OCI-LY3 (cell line): ENCODE data around the gene TMEM272.

ENCODE experiments used
- H2AFZ ChIP-seq: fragments of 200-600, 300-600 bp; shearing (Covaris generic); 2 replicates; pipeline ENCODE4 v1.6.0; 2014; ENCODE audit warnings: antibody characterized with exemption, low read depth, low read length
- H3K27ac ChIP-seq: fragments of 200-600, 300-600 bp; sonication (generic); 2 replicates; pipeline ENCODE4 v1.5.1; 2014; ENCODE audit warnings: mild to moderate bottlenecking, low read length, moderate library complexity, mixed read lengths
- H3K27me3 ChIP-seq: fragments of 200-600, 300-600 bp; sonication (generic); 2 replicates; pipeline ENCODE4 v1.6.1; 2014; ENCODE audit warnings: low read depth, low read length, mixed read lengths
- H3K36me3 ChIP-seq: fragments of 200-600, 300-600 bp; sonication (generic); replicated peaks from 2 replicates; pipeline ENCODE3; 2014; ENCODE audit warnings: low read depth, low read length, mixed read lengths
- H3K4me1 ChIP-seq: fragments of 300-600, 200-600 bp; sonication (generic); 2 replicates; pipeline ENCODE4 v1.6.1; 2014; ENCODE audit warnings: low read length, mixed read lengths
- H3K4me2 ChIP-seq: fragments of 200-600, 300-600 bp; sonication (generic); 2 replicates; pipeline ENCODE4 v1.6.1; 2014; ENCODE audit warnings: low read length, mixed read lengths
- H3K4me3 ChIP-seq: fragments of 300-600, 200-600 bp; sonication (generic); 2 replicates; pipeline ENCODE4 v1.5.1; 2014; ENCODE audit warnings: antibody characterized with exemption, mild to moderate bottlenecking, low read length, moderate library complexity
- H3K79me2 ChIP-seq: fragments of 300-600, 200-600 bp; shearing (Covaris generic); 2 replicates; pipeline ENCODE4 v1.6.1; 2014; ENCODE audit warnings: mild to moderate bottlenecking, low read length, mixed read lengths
- H3K9ac ChIP-seq: fragments of 300-600, 200-600 bp; shearing (Covaris generic); 2 replicates; pipeline ENCODE4 v1.6.0; 2014; ENCODE audit warnings: mild to moderate bottlenecking, low read length, moderate library complexity
- H3K9me3 ChIP-seq: fragments of 200-600, 300-600 bp; shearing (Covaris generic); 2 replicates; pipeline ENCODE4 v1.6.1; 2014; ENCODE audit warnings: low read length, mixed read lengths; ENCODE audit not compliant: insufficient read depth
- H4K20me1 ChIP-seq: fragments of 200-600, 300-600 bp; sonication (generic); 2 replicates; pipeline ENCODE4 v1.6.1; 2016; ENCODE audit warnings: low read length, mixed read lengths; ENCODE audit not compliant: insufficient read depth
- EZH2phosphoT487 ChIP-seq: fragments of 200-600 bp; shearing (Covaris generic); IDR thresholded peaks from 2 replicates; pipeline ENCODE4 v1.6.1; 2018; ENCODE audit warnings: antibody characterized with exemption, mixed run types, low read depth
- TF ChIP-seq, protein P1 (sequence below): fragments of 200-600, 300-600 bp; sonication (generic); IDR thresholded peaks from 2 replicates; pipeline ENCODE4 v1.5.1; 2014; ENCODE audit warnings: antibody characterized with exemption, low read length, low read depth

The TMEM272 gene

DNA sequence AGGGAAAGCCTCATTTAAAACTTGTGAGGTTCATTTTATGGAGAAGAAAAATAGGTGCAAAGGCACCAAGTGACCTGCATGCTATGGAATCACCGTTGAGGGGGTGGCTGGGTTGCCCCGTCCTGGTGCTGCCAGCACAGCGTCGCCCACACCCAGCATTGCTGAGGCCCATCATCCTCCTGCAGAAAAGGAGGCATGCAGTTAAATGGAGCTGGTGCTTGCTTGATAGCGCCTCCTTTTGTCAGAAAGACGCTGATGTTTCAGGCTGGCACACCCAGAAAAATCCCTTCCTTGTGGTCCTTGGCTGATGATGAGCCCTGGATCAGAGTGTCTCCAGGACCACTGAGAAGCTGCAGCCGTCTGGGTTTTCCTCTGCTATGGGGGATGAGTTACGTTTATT, 77.9 kb downstream of the TMEM272 start:
- H3K79me2 ChIP-seq, result no peaks in the 10 kb centered on the region
- H3K36me3 ChIP-seq, result peaks cover 8% of the 10 kb centered on the region
- H3K4me2 ChIP-seq, result no peak overlapping the region
- no peak overlapping the region for H2AFZ ChIP-seq
- H3K4me3 ChIP-seq, result no peak overlapping the region
- H3K9ac ChIP-seq, result no peak overlapping the region
- no peaks in the 10 kb centered on the region for H3K27me3 ChIP-seq
- peaks cover 55% of the 10 kb centered on the region for H3K4me1 ChIP-seq
- TF ChIP-seq, protein P1, sequence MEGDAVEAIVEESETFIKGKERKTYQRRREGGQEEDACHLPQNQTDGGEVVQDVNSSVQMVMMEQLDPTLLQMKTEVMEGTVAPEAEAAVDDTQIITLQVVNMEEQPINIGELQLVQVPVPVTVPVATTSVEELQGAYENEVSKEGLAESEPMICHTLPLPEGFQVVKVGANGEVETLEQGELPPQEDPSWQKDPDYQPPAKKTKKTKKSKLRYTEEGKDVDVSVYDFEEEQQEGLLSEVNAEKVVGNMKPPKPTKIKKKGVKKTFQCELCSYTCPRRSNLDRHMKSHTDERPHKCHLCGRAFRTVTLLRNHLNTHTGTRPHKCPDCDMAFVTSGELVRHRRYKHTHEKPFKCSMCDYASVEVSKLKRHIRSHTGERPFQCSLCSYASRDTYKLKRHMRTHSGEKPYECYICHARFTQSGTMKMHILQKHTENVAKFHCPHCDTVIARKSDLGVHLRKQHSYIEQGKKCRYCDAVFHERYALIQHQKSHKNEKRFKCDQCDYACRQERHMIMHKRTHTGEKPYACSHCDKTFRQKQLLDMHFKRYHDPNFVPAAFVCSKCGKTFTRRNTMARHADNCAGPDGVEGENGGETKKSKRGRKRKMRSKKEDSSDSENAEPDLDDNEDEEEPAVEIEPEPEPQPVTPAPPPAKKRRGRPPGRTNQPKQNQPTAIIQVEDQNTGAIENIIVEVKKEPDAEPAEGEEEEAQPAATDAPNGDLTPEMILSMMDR, result peak; percentile 55
- TF ChIP-seq EZH2phosphoT487, result no peak
- no peaks in the 10 kb centered on the region for H4K20me1 ChIP-seq
- no peak overlapping the region for H3K27ac ChIP-seq
- no peaks in the 10 kb centered on the region for H3K9me3 ChIP-seq

DNA sequence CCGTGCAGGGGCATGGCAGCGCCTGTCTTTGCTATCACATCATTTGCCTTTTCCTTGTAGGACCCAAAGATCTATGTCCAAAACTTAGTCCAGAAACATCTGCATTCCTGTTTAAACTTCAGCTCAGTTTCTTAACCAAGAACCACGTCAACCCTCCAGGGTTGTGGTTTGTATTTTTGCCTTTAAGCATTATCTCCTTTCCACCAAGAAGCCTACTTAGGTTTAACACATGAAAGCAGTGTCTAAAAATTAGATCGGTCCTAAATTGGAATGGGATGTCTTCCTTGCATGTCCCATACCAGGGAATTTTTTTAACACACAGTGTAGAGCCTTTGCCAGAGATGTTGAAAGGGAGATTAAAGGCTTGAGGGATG, 79.8 kb downstream of the TMEM272 start:
- Histone ChIP-seq H3K4me2 (peak overlapping the region; percentile 94), H3K9me3 (no peaks in the 10 kb centered on the region), H3K4me1 (peaks cover 37% of the 10 kb centered on the region), H3K4me3 (peak overlapping the region; percentile 71), H4K20me1 (no peaks in the 10 kb centered on the region), H3K79me2 (no peaks in the 10 kb centered on the region), H3K27me3 (no peaks in the 10 kb centered on the region), H3K9ac (peak overlapping the region; percentile 58; the same call in 1 of the 2 replicates), H3K27ac (peak overlapping the region; percentile 60), H3K36me3 (peaks cover 8% of the 10 kb centered on the region), H2AFZ (no peak overlapping the region; the same call in 1 of the 2 replicates)
- TF ChIP-seq, protein P1, result no peak
- no peak for TF ChIP-seq EZH2phosphoT487

DNA sequence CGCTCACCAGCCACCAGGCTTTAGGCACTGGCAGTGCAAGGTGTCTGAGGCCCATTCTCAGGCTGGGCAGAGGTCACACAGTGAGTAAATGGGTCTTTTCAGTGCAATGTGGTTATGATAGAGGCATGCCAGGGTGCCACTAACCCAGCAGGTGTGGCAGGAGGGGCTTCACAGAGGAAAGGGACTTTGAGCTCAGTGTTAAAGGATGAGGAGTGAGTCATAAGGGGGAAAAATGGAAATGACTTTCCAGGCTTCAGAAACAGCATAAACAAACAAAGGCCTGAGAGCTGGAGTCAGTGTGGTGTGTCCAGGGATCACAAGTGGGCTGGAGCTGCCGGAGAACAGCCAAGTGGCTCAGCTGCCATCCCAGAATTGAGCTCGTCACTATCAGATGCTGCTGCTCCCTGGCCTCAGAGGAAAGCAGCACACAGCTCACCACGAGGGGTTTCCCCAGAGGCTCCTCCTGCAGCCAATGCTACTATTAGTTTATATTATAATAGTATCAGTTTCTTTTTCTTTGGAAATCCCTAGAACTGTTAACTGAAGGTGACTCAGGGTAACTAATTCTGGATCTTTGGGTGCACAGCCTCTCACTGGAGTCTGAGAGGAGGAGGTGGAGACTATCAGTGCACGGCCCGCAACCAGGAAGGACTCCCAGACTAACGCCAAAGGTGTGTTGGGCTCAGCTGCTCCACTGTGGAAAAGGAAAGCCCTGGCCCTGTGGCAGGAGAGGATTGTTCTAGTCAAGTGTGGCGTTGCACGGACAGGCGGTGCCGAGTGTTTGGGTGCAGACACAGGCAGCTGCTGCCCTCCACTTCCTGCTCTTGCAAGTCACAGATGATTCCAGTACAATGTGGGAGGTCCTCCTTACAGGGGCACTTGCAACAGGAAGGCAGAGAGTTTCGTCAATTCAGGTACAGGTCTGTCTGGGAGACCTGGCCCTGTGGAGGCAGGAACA, 80.5 kb downstream of the TMEM272 start:
- H3K79me2 ChIP-seq, result no peaks in the 10 kb centered on the region
- peaks cover 36% of the 10 kb centered on the region for H3K4me1 ChIP-seq
- peak overlapping the region; percentile 94 for H3K4me2 ChIP-seq
- peak overlapping the region; percentile 50; the same call in 1 of the 2 replicates for H2AFZ ChIP-seq
- no peaks in the 10 kb centered on the region for H3K27me3 ChIP-seq
- H4K20me1 ChIP-seq, result no peaks in the 10 kb centered on the region
- TF ChIP-seq, protein P1, result 0 out of 2 replicates have a peak, but pooled peaks have one; percentile 4
- TF ChIP-seq EZH2phosphoT487, result no peak
- peak overlapping the region; percentile 60 for H3K27ac ChIP-seq
- H3K9me3 ChIP-seq, result no peaks in the 10 kb centered on the region
- H3K4me3 ChIP-seq, result peak overlapping the region; percentile 71
- H3K9ac ChIP-seq, result peak overlapping the region; percentile 58
- H3K36me3 ChIP-seq, result peaks cover 8% of the 10 kb centered on the region

DNA sequence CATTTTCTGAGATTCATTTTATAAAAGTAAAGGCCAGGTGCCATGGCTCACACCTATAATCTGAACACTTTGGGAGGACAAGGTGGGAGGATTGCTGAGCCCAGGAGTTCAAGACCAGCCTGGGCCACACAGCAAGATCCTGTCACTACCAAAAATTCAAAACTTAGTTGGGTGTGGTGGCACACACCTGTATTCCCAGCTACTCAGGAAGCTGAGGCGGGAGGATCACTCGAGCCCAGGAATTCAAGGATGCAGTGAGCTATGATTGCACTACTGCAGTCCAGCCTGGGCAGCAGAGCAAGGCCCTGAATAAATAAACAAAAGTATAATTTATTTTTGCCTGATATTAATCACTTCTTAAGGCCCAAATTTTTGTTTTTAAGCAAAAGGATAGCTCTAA, 81.5 kb downstream of the TMEM272 start:
- H3K27me3 ChIP-seq, result no peaks in the 10 kb centered on the region
- 0 out of 2 replicates have a peak overlapping the region, but pooled peaks have one; percentile 58 for H3K9ac ChIP-seq
- peaks cover 29% of the 10 kb centered on the region for H3K4me1 ChIP-seq
- no peak for TF ChIP-seq EZH2phosphoT487
- TF ChIP-seq, protein P1, result no peak
- H3K4me2 ChIP-seq, result peak overlapping the region; percentile 94; the same call in 1 of the 2 replicates
- H3K27ac ChIP-seq, result no peak overlapping the region; the same call in 1 of the 2 replicates
- H2AFZ ChIP-seq, result no peak overlapping the region
- peaks cover 8% of the 10 kb centered on the region for H3K36me3 ChIP-seq
- H3K79me2 ChIP-seq, result no peaks in the 10 kb centered on the region
- no peaks in the 10 kb centered on the region for H4K20me1 ChIP-seq
- no peak overlapping the region for H3K4me3 ChIP-seq
- no peaks in the 10 kb centered on the region for H3K9me3 ChIP-seq
